OCI-LY1 (cell line): ENCODE measurements around the gene MIEN1.
"Not testable (repeated sequence)": the region's sequence is repeated elsewhere in the genome, so short reads cannot be mapped to it uniquely, and the experiment has no call there.

ENCODE experiments used
- H2AFZ ChIP-seq: fragments of 200-600 bp; sonication (generic), shearing (Covaris generic); 2 replicates; pipeline ENCODE4 v1.6.0; 2014; ENCODE audit warnings: antibody characterized with exemption, mild to moderate bottlenecking, low read length
- H3F3A ChIP-seq: fragments of 200-600 bp; sonication (generic), shearing (Covaris generic); 2 replicates; pipeline ENCODE4 v1.6.0; 2014; ENCODE audit warnings: mild to moderate bottlenecking, antibody characterized with exemption, low read length, moderate library complexity; ENCODE audit not compliant: insufficient read depth
- H3K27ac ChIP-seq: fragments of 200-600 bp; sonication (generic); 2 replicates; pipeline ENCODE4 v1.5.1; 2014; ENCODE audit warnings: low read length, mixed run types, mild to moderate bottlenecking, low read depth; ENCODE audit not compliant: poor library complexity, severe bottlenecking
- H3K27me3 ChIP-seq: fragments of 200-600 bp; sonication (generic); 2 replicates; pipeline ENCODE4 v1.6.0; 2014; ENCODE audit warnings: antibody characterized with exemption, mild to moderate bottlenecking, low read length, moderate library complexity; ENCODE audit not compliant: insufficient read depth
- H3K36me3 ChIP-seq: fragments of 200-600 bp; sonication (generic); 2 replicates; pipeline ENCODE4 v1.6.1; 2014; ENCODE audit warnings: mild to moderate bottlenecking, antibody characterized with exemption, low read length, moderate library complexity, mixed read lengths; ENCODE audit not compliant: insufficient read depth
- H3K4me1 ChIP-seq: fragments of 200-600 bp; sonication (generic); 2 replicates; pipeline ENCODE4 v1.5.1; 2014; ENCODE audit warnings: mild to moderate bottlenecking, low read length, moderate library complexity; ENCODE audit not compliant: insufficient read depth, severe bottlenecking
- H3K4me2 ChIP-seq: fragments of 200-600 bp; sonication (generic), shearing (Covaris generic); 2 replicates; pipeline ENCODE4 v1.6.1; 2014; ENCODE audit warnings: low read length
- H3K4me3 ChIP-seq: fragments of 200-600 bp; sonication (generic); 2 replicates; pipeline ENCODE4 v1.5.1; 2014; ENCODE audit warnings: low read length, low read depth, mild to moderate bottlenecking, mixed read lengths; ENCODE audit not compliant: poor library complexity, severe bottlenecking
- H3K79me2 ChIP-seq: fragments of 200-600 bp; shearing (Covaris generic); 2 replicates; pipeline ENCODE4 v1.6.1; 2016; ENCODE audit warnings: mixed run types, low read length, mixed read lengths; ENCODE audit not compliant: insufficient read depth
- H3K9ac ChIP-seq: fragments of 200-600 bp; sonication (generic), shearing (Covaris generic); 2 replicates; pipeline ENCODE4 v1.6.1; 2014; ENCODE audit warnings: mild to moderate bottlenecking, low read length, mixed read lengths
- H3K9me2 ChIP-seq: fragments of 200-600 bp; sonication (generic), shearing (Covaris generic); 2 replicates; pipeline ENCODE4 v1.6.1; 2014; ENCODE audit warnings: low read depth, mild to moderate bottlenecking, low read length, mixed read lengths
- H3K9me3 ChIP-seq: fragments of 200-600 bp; shearing (Covaris generic); 2 replicates; pipeline ENCODE4 v1.6.1; 2014; ENCODE audit warnings: low read length, mixed read lengths
- H4K20me1 ChIP-seq: fragments of 200-600 bp; sonication (generic), shearing (Covaris generic); 2 replicates; pipeline ENCODE4 v1.6.0; 2016; ENCODE audit warnings: mild to moderate bottlenecking, low read length; ENCODE audit not compliant: insufficient read depth
- CTCF ChIP-seq: fragments of 200-600 bp; sonication (generic), shearing (Covaris generic); IDR thresholded peaks from 2 replicates; pipeline ENCODE4 v1.5.1; 2017; ENCODE audit warnings: mild to moderate bottlenecking, antibody characterized with exemption, low read length, moderate library complexity, mixed read lengths
- EZH2 ChIP-seq: fragments of 200-600 bp; sonication (generic), shearing (Covaris generic); IDR thresholded peaks from 2 replicates; pipeline ENCODE4 v1.8.0; 2017; ENCODE audit warnings: borderline replicate concordance, mixed run types, mild to moderate bottlenecking, antibody characterized with exemption, low read length, moderate library complexity, mixed read lengths

The MIEN1 gene

GRCh38 chr17:39750131-39751015, 20.0 kb upstream of the MIEN1 start:
- Histone ChIP-seq H3K36me3 (no peaks in the 10 kb centered on the region; the same call in 1 of the 2 replicates), H3K9ac (no peak overlapping the region), H3K9me2 (no peaks in the 10 kb centered on the region), H3K4me1 (peaks cover 25% of the 10 kb centered on the region), H3K9me3 (no peaks in the 10 kb centered on the region), H3K27me3 (no peaks in the 10 kb centered on the region), H4K20me1 (no peaks in the 10 kb centered on the region), H3K79me2 (no peaks in the 10 kb centered on the region), H3K4me3 (no peak overlapping the region), H3F3A (peaks cover 4% of the 10 kb centered on the region; the same call in 1 of the 2 replicates), H3K4me2 (no peak overlapping the region), H2AFZ (no peak overlapping the region), H3K27ac (no peak overlapping the region)
- TF ChIP-seq EZH2 (no peak), CTCF (no peak)

GRCh38 chr17:39748444-39749034, 18.2 kb upstream of the MIEN1 start:
- not testable (repeated sequence) for H3K4me2 ChIP-seq, H3K4me3 ChIP-seq, H3F3A ChIP-seq, H3K9ac ChIP-seq, H3K36me3 ChIP-seq, H4K20me1 ChIP-seq, H2AFZ ChIP-seq, H3K4me1 ChIP-seq, H3K79me2 ChIP-seq, H3K27me3 ChIP-seq, H3K27ac ChIP-seq, H3K9me3 ChIP-seq, H3K9me2 ChIP-seq

GRCh38 chr17:39747745-39748144, 17.4 kb upstream of the MIEN1 start:
- no peaks in the 10 kb centered on the region for H3F3A ChIP-seq
- H3K9ac ChIP-seq, result no peak overlapping the region
- H2AFZ ChIP-seq, result no peak overlapping the region
- TF ChIP-seq CTCF (no peak), EZH2 (no peak)
- peaks cover 2% of the 10 kb centered on the region for H3K4me1 ChIP-seq
- no peaks in the 10 kb centered on the region for H3K9me2 ChIP-seq
- no peaks in the 10 kb centered on the region for H4K20me1 ChIP-seq
- no peaks in the 10 kb centered on the region for H3K79me2 ChIP-seq
- no peak overlapping the region for H3K4me2 ChIP-seq
- H3K27me3 ChIP-seq, result no peaks in the 10 kb centered on the region
- H3K36me3 ChIP-seq, result no peaks in the 10 kb centered on the region; the same call in 1 of the 2 replicates
- H3K4me3 ChIP-seq, result no peak overlapping the region
- no peaks in the 10 kb centered on the region for H3K9me3 ChIP-seq
- H3K27ac ChIP-seq, result no peak overlapping the region
